Trophoblast cell (in vitro differentiated cells and primary cell): ENCODE results near the gene EXOC1.

Experiments used
- DNase-seq, 2 donors: peaks; one replicate each; pipeline ENCODE4 v3.0.0-alpha.2; 2016
- H2AFZ ChIP-seq: 2 replicates; pipeline ENCODE4 v1.6.1; 2013; ENCODE audit warnings: low read length, moderate library complexity, mild to moderate bottlenecking; ENCODE audit not compliant: insufficient read depth, poor library complexity
- H2AK5ac ChIP-seq: 2 replicates; pipeline ENCODE4 v1.6.1; 2013; ENCODE audit warnings: mild to moderate bottlenecking, low read length
- H2BK120ac ChIP-seq: 2 replicates; pipeline ENCODE4 v1.6.1; 2013; ENCODE audit warnings: low read length, mild to moderate bottlenecking, moderate library complexity; ENCODE audit not compliant: insufficient read depth, poor library complexity
- H2BK12ac ChIP-seq: 2 replicates; pipeline ENCODE4 v1.6.1; 2013; ENCODE audit warnings: mild to moderate bottlenecking, low read length, moderate library complexity
- H2BK5ac ChIP-seq: 2 replicates; pipeline ENCODE4 v1.6.1; 2013; ENCODE audit warnings: low read length, low read depth, moderate library complexity, mild to moderate bottlenecking; ENCODE audit not compliant: poor library complexity
- H3K14ac ChIP-seq: 2 replicates; pipeline ENCODE4 v1.6.1; 2013; ENCODE audit warnings: mild to moderate bottlenecking, low read length
- H3K18ac ChIP-seq: 2 replicates; pipeline ENCODE4 v1.6.1; 2013; ENCODE audit warnings: mild to moderate bottlenecking, low read length
- H3K23ac ChIP-seq: 2 replicates; pipeline ENCODE4 v1.6.1; 2013; ENCODE audit warnings: low read length
- H3K27ac ChIP-seq: 2 replicates; pipeline ENCODE4 v1.5.1; 2013; ENCODE audit warnings: low read depth, mild to moderate bottlenecking, inconsistent platforms, low read length, moderate library complexity
- H3K27me3 ChIP-seq: 2 replicates; pipeline ENCODE4 v1.6.1; 2013; ENCODE audit warnings: inconsistent platforms, mild to moderate bottlenecking, low read length, moderate library complexity; ENCODE audit not compliant: insufficient read depth
- H3K36me3 ChIP-seq, 2 experiments: 1 replicate in 1 of 2; 2 replicates in 1 of 2; pipeline ENCODE4 v1.6.1; 2013; ENCODE audit warnings: low read length in 2 of 2, mild to moderate bottlenecking in 2 of 2, moderate library complexity in 1 of 2; ENCODE audit not compliant: insufficient read depth in 2 of 2, control insufficient read depth in 1 of 2
- H3K4ac ChIP-seq: 2 replicates; pipeline ENCODE4 v1.6.1; 2013; ENCODE audit warnings: low read depth, mild to moderate bottlenecking, low read length, moderate library complexity
- H3K4me1 ChIP-seq, 2 experiments: 1 replicate in 1 of 2; 2 replicates in 1 of 2; pipeline ENCODE4 v1.6.1; 2013; ENCODE audit warnings: low read length in 2 of 2, mild to moderate bottlenecking in 2 of 2, moderate library complexity in 1 of 2; ENCODE audit not compliant: insufficient read depth in 2 of 2, control insufficient read depth in 1 of 2
- H3K4me2 ChIP-seq: 2 replicates; pipeline ENCODE4 v1.6.1; 2013; ENCODE audit warnings: inconsistent platforms, mild to moderate bottlenecking, low read length, moderate library complexity
- H3K4me3 ChIP-seq: 2 replicates; pipeline ENCODE4 v1.5.1; 2013; ENCODE audit warnings: mild to moderate bottlenecking, low read depth, low read length, inconsistent platforms
- H3K79me1 ChIP-seq: one replicate; pipeline ENCODE4 v1.6.1; 2013; ENCODE audit warnings: low read length
- H3K79me2 ChIP-seq: 2 replicates; pipeline ENCODE4 v1.6.1; 2013; ENCODE audit warnings: low read length, mild to moderate bottlenecking; ENCODE audit not compliant: control insufficient read depth, insufficient read depth, poor library complexity
- H3K9ac ChIP-seq: 2 replicates; pipeline ENCODE4 v1.6.1; 2013; ENCODE audit warnings: mild to moderate bottlenecking, low read length
- H3K9me3 ChIP-seq: 2 replicates; pipeline ENCODE4 v1.6.1; 2013; ENCODE audit warnings: low read depth, mild to moderate bottlenecking, control low read depth, inconsistent platforms, low read length; ENCODE audit not compliant: insufficient read depth
- H4K12ac ChIP-seq: 2 replicates; pipeline ENCODE4 v1.6.1; 2013; ENCODE audit warnings: low read depth, mild to moderate bottlenecking, low read length, moderate library complexity
- H4K8ac ChIP-seq: 2 replicates; pipeline ENCODE4 v1.6.1; 2013; ENCODE audit warnings: low read depth, mild to moderate bottlenecking, low read length, moderate library complexity
- H4K91ac ChIP-seq: one replicate; pipeline ENCODE4 v1.6.1; 2013; ENCODE audit warnings: low read depth, mild to moderate bottlenecking, low read length, moderate library complexity
- WGBS: extraction: QIAGEN DNeasy Blood & Tissue Kit; methylation state at CpG from one replicate; pipeline ENCODE4 v1.1.7; 2013; ENCODE audit warnings: missing lambda C conversion rate; ENCODE audit not compliant: insufficient read length, insufficient coverage; ENCODE audit errors: extremely low coverage; 5-methylcytosine and 5-hydroxymethylcytosine counted together

EXOC1 gene

DNA sequence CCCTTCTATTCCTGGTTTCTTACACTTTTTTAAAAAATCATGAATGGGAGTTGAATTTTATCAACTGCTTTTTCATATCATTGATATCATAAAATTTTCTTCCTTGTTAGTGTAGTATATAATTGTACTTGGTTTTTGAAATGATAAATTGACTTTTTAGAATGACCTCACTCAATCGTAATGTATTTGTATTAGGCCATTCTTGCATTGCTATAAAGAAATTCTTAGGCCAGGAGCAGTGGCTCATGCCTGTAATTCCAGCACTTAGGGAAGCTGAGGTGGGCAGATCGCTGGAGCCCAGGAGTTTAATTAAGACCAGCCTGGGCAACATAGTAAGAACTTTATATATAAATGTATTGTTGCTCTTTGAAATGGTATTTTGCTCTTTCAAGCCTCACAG is 6.3 kb downstream of the EXOC1 start:
- no peak for DNase-seq
- Histone ChIP-seq H3K9ac (no peak overlapping the region), H4K12ac (no peak overlapping the region), H3K79me2 (no peaks in the 10 kb centered on the region), H3K4me3 (no peak overlapping the region), H3K18ac (no peak overlapping the region), H3K4ac (no peak overlapping the region), H3K23ac (no peak overlapping the region), H3K27me3 (no peaks in the 10 kb centered on the region), H2BK12ac (no peak overlapping the region), H3K14ac (no peak overlapping the region), H4K91ac (no peak overlapping the region), H2BK120ac (no peak overlapping the region), H3K79me1 (no peaks in the 10 kb centered on the region), H3K27ac (no peak overlapping the region), H3K36me3 (peaks cover 2% of the 10 kb centered on the region in 2 experiments), H3K4me1 (no peaks in the 10 kb centered on the region), H3K9me3 (no peaks in the 10 kb centered on the region), H2AFZ (no peak overlapping the region), H3K4me2 (no peak overlapping the region), H2AK5ac (no peak overlapping the region), H4K8ac (no peak overlapping the region), H2BK5ac (no peak overlapping the region)
- no CpG with 5 or more reads among the region's 2 CpGs for WGBS

DNA sequence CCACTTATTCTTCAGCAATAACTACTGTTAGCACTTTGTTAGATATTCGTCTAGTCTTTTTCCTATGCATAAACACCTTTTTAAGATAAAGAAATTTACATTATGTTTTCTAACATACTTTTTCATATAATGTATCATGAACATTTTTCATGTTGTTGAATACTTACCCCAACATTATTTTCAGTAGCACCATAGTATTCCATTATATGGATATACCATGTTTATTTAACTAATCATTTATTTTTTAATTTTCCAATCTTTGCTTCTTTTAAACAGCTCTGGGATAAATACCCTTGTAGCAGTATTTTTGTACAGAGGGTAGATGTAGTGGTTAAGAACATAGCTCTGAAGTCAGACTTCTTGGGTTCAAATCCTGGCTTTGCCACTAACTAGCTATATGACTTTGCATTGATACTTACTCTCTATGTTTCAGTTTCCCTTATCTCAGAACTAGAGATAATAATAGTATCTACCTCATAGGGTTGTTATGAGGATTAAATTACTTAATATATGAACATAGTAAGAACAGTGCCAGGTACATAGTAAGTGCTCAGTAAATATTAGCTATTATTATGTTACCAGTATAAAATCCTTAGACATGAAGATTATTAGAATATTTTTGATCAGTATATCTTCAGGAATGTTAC is 11.3 kb downstream of the EXOC1 start:
- no peaks in the 10 kb centered on the region for H3K4me1 ChIP-seq
- H2BK5ac ChIP-seq = no peak overlapping the region
- H3K27ac ChIP-seq = no peak overlapping the region
- H2BK12ac ChIP-seq = no peak overlapping the region
- no peak overlapping the region for H3K14ac ChIP-seq
- H3K23ac ChIP-seq = no peak overlapping the region
- H3K18ac ChIP-seq = no peak overlapping the region
- WGBS = no CpG with 5 or more reads among the region's 1 CpG
- no peaks in the 10 kb centered on the region for H3K79me2 ChIP-seq
- no peak overlapping the region for H3K4me2 ChIP-seq
- DNase-seq = no peak
- H4K8ac ChIP-seq = no peak overlapping the region
- no peak overlapping the region for H3K9ac ChIP-seq
- H3K36me3 ChIP-seq = peaks cover 2 to 6% of the 10 kb centered on the region in 2 experiments
- H3K4ac ChIP-seq = no peak overlapping the region
- H3K4me3 ChIP-seq = no peak overlapping the region
- H4K91ac ChIP-seq = no peak overlapping the region
- H2AK5ac ChIP-seq = no peak overlapping the region
- H3K27me3 ChIP-seq = no peaks in the 10 kb centered on the region
- no peak overlapping the region for H4K12ac ChIP-seq
- no peaks in the 10 kb centered on the region for H3K9me3 ChIP-seq
- no peak overlapping the region for H2AFZ ChIP-seq
- H2BK120ac ChIP-seq = no peak overlapping the region
- H3K79me1 ChIP-seq = no peaks in the 10 kb centered on the region

DNA sequence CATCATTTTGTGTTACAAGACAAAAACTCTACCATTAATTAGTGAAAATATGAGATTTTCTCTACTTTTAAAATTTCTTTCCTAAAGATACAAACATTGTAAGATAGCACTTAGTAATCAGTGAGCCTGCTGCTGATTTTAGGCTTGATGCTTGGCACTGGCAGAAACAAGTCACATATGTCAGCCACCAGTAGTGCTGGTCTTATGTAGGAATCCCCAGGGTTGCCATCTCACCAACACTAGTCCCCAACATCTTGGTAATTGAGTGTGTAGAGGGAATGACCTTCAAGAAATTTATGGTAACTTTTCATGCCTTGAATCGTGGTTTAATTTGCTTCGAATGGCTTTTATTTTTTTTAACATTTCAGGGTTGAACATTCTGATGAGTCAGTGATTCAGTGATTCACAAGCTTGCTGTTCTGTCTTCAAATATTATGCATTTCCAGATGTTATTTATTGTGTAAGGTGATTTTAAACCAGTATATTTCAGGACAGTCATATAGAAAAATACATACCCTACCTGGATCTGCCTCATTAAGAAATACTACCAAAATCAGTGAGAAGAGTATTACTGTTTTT is 11.9 kb downstream of the EXOC1 start:
- Histone ChIP-seq H2AK5ac (no peak overlapping the region), H3K79me2 (no peaks in the 10 kb centered on the region), H3K27ac (no peak overlapping the region), H3K4me2 (no peak overlapping the region), H4K91ac (no peak overlapping the region), H3K23ac (no peak overlapping the region), H3K36me3 (peaks cover 2 to 6% of the 10 kb centered on the region in 2 experiments), H3K4ac (no peak overlapping the region), H3K79me1 (no peaks in the 10 kb centered on the region), H3K9ac (no peak overlapping the region), H3K27me3 (no peaks in the 10 kb centered on the region), H2BK120ac (no peak overlapping the region), H3K18ac (no peak overlapping the region), H2AFZ (no peak overlapping the region), H4K12ac (no peak overlapping the region), H2BK5ac (no peak overlapping the region), H3K4me1 (no peaks in the 10 kb centered on the region), H3K14ac (no peak overlapping the region), H3K9me3 (no peaks in the 10 kb centered on the region), H3K4me3 (no peak overlapping the region), H2BK12ac (no peak overlapping the region), H4K8ac (no peak overlapping the region)
- peak in 1 of 2 donors; percentile 27 for DNase-seq
- WGBS = no CpG with 5 or more reads among the region's 2 CpGs

DNA sequence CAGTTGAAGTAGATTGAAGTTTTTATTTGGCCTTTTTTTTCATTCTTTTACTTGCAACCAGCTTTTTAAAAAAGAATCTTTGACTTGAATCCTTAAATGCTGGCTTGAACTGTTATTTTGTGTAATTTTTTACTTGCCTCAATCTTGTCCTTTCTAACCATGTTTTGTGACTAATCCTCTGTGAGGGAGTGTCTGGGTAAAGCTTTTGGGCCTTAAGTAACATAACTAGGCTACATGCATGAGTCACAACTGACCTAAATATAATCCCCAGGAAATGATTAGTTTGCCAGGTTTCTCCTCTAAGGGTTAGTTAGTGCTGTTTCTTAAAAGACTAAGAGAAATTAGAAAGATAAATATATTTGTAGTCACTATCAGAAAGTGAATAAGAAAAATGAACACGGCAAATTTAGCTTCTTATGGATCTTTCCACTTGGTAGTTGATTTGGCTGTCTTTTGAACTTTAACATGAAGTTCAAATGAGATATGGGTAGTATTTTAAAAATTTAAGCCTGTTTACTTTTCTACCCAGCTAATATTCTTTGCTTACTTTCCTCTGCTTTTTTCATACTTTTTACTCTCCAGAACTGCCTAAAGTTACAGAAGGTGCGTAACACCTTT is 13.0 kb downstream of the EXOC1 start:
- no peaks in the 10 kb centered on the region for H3K4me1 ChIP-seq
- no peaks in the 10 kb centered on the region for H3K9me3 ChIP-seq
- peak; percentile 25 to 83 for DNase-seq
- no CpG with 5 or more reads among the region's 2 CpGs for WGBS
- H4K91ac ChIP-seq = no peak overlapping the region
- no peak overlapping the region for H2BK12ac ChIP-seq
- H2AK5ac ChIP-seq = no peak overlapping the region
- H3K18ac ChIP-seq = no peak overlapping the region
- no peak overlapping the region for H4K12ac ChIP-seq
- H2AFZ ChIP-seq = no peak overlapping the region
- no peak overlapping the region for H3K4me3 ChIP-seq
- no peak overlapping the region for H3K27ac ChIP-seq
- H4K8ac ChIP-seq = no peak overlapping the region
- H3K4ac ChIP-seq = no peak overlapping the region
- H3K9ac ChIP-seq = no peak overlapping the region
- no peaks in the 10 kb centered on the region for H3K79me2 ChIP-seq
- peaks cover 2 to 6% of the 10 kb centered on the region in 2 experiments for H3K36me3 ChIP-seq
- H2BK5ac ChIP-seq = no peak overlapping the region
- H3K23ac ChIP-seq = no peak overlapping the region
- H3K4me2 ChIP-seq = no peak overlapping the region
- H3K79me1 ChIP-seq = no peaks in the 10 kb centered on the region
- no peaks in the 10 kb centered on the region for H3K27me3 ChIP-seq
- no peak overlapping the region for H2BK120ac ChIP-seq
- H3K14ac ChIP-seq = no peak overlapping the region
